Measurements from ENCODE around the gene ATP6V1A.
A peak's percentile ranks its signal among the peaks of the same experiment; 100 is the strongest.
"Not testable (repeated sequence)": the region's sequence is repeated elsewhere in the genome, so short reads cannot be mapped to it uniquely, and the experiment has no call there.

ATP6V1A gene

DNA sequence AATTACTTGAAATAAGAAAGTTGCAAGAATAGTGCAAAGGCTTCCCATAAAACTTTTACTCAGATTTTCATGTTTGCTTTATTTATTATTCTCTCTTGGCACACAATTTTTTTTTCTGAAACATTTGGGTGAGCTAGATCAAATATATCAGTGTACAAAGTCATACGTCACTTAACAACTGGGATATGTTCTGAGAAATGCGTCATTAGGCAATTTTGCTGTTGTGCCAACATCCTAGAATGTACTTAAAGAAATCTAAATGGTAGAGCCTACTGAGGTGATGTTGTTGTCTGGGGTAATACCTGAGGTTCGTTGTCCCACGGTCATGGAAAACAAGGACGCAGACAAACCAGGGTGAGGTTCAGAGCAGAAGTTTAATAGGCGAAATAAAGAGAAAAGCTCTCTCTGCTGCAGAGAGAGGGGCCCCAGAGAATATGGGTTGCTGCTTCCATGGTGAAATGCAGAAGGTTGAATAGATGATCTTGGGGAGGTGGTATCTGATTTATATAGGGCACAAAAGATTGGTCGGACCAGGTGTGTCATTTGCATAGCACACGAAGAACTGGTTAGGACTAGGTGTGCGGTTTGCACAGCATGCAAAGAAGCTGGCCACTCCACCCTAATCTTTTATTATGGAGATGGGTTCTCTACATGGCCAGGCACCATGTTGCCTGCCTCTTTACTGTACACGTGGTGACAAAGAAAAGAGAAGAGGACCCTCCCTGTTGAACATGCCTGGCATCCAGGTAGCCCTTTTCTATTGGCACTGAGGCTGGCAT, 82.9 kb downstream of the ATP6V1A start:
- no peak for DNase-seq (ENCODE audit: low read depth)

DNA sequence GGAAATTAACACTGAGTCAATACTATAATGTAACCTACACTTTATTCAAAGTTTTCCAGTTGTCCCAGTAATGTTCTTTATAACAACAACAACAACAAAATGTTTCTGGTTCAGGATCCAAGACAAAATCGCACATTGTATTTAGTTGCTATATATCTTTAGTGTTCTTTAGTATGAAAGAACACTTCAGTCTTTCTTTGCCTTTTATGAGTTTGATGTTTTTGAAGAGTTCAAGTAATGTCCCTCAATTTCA, 84.2 kb downstream of the ATP6V1A start:
- DNase-seq (ENCODE audit: low read depth) = no peak

DNA sequence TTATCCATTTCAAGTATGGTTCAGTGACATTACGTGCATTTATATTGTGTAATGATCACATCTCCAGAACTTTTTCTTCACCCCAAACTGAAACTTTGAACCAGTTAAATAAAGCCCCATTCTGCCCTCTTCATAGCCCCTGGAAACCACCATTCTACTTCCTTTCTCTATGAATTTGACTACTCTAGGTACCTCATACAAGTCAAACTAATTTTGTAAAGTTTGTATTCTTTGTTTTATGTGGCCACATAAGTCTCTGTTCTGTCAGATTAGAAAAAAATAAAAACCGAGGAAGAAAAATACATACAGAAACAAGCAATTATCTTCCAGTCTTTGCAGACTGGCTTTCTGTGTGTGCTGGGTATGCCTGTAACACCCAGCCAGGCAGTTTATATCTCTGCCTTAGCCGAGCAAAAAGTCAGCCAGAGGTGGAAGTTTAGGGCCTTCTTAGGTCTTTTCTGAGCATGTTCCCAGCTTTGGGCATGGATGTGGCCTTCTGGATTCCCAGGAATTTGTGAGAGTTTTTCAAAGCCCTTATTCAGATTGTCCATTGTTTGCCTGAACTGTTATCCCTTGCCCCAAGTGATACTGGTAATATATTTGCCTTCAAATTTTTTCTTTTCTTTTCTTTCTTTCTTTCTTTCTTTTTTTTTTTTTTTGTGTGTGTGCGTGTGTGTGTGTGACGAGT, 85.8 kb downstream of the ATP6V1A start:
- no peak for DNase-seq (ENCODE audit: low read depth)

DNA sequence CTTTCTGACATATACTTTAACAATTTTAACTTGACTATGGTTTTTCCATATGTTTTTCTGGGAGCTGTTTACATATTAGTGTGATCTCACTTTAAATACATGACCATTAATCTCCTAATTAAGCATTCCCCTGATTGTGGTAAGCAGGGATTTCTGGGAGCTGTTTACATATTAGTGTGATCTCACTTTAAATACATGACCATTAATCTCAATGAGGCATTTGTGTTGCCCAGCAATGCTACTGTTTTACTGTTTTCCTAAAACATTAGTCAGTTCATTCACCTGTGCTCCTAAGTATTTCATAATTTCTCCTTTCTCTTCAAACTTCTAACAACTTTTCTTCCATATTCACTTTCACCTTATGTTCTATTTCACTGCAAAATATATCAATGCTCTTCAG, 88.1 kb downstream of the ATP6V1A start:
- DNase-seq (ENCODE audit: low read depth) = no peak

DNA sequence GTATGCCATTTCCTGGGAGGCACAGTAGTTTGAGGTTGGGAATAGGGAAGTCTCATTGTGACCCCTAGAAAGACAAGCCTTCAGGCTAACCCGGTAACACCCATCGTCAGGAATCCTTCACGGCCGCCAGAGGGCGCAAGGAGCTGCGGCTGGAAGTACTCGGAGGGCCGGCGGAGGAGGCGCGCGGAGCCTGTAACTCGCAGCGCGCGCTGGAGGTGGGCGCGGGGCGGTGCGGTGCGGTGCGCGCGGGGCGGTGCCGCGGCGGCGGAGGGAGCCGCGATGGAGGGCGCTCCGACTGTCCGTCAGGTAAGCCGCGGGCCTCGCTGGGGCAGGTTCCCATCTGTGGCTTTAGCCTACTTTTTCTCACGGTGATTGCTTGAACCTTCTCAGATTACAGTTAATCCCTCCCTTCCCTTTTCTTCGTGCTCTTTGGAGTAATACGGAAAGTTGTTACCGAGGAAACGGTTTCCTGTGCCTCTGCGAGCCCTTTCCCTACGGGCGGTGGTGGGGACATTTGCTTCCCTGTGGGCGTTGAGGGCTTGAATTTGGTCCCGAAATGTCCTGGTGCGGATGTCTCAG, 91.9 kb downstream of the ATP6V1A start, which contains the start of gene GRAMD1C:
TSS of gene GRAMD1C (plus strand) at position 158 of the 579 bp plus-strand sequence. CDS start at position 280, 122 bp downstream.
- peak; percentile 54 for DNase-seq (ENCODE audit: low read depth)

DNA sequence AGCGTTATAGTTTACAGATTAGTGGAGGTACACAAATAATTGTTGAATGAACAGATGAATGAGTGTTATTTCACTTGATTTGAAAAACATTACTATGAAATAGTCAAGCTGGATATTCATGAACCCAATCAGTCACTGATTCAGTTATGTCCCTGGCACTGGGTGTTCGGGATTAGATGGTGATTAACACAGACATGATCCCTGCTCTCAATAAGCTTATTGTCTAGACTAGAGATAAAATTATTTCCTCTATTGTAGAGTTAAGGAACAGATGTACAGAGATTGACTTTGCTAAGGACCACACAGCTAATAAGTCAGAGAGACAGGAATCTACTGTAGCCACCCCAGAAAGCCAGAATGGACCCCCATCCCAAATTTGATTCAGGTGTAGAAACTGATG, 92.7 kb downstream of the ATP6V1A start:
- no peak for DNase-seq (ENCODE audit: low read depth)

DNA sequence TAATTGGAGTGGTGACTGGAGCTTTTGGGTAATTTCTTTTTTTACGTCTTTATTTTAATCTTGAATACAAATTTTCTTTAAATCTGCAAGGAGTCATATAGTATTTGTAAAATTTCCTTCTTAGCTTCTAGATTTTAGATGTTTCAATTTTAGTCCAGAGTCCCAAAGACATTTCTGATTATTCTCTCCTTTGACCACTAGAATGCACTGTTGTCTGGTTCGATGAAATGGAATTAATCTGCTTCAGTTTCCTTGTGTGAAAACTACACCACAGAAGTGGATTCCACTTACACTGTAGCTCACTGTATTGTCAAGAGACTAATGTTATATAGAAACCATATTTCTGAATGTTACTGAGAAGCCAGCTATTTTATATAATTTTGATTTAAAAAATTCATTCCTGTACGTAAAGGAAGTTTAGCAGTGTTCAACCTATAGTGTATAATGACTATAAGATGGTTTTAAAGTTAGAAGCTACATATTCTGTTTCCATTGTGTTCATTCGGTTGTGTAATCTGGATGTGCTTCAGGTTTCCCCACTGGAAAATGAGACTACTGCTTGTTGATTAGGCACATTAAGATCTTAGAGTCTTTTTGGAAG, 97.9 kb downstream of the ATP6V1A start:
- no peak for DNase-seq (ENCODE audit: low read depth)

DNA sequence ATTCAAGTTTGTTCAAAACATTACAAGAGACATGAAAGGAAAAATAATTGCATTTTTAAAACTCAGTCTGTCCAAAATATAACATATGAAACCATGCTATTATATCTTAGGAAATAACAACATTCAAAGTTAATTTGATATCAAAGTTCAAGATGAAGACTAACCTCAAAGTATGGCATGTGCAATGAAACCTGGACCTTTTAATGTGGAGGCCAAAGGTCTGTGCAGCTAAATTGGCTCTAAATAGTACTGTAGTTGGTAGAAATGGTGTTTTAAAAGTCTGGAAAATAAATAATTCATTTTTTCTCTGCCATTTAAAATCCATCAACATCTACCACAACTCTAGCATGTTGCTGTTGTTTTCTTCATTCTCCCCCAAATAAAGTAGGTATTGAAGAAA, 100.4 kb downstream of the ATP6V1A start:
- no peak for DNase-seq (ENCODE audit: low read depth)

DNA sequence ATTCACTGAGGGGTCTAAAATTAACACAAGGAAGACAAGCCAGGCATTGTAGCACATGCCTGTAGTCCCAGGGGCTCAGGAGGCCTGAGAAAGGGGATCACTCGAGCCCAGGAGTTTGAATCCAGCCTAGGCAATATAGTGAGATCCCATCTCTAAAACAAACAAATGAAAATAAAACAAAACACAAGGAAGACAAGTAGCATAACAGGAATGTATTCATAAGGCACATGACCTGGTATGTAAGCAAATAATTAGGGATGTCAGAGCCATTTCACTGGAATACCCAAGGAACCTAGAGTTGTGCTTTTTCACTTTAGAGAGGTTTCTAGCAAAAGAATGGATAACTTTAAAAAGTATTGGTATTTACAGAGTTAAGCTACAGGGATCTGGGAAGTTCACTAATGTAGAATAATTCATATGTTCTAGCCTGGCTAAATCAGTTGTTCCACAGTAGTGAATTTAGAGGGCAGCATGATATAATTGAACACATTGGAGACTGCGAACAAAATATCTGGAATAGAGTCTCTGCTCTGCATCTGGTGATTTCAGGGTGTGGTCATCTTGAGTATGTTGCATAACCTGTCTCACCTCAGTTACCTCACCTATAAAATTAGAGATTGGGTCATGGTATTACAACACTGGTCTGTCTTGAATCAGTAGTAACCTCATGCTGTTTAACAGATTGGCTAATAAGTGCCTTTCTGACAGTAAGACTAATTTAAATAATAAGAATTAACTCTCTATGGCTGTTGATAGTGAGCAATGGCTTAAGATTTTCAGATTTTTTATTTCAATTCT, 101.0 kb downstream of the ATP6V1A start:
- DNase-seq (ENCODE audit: low read depth) = no peak

DNA sequence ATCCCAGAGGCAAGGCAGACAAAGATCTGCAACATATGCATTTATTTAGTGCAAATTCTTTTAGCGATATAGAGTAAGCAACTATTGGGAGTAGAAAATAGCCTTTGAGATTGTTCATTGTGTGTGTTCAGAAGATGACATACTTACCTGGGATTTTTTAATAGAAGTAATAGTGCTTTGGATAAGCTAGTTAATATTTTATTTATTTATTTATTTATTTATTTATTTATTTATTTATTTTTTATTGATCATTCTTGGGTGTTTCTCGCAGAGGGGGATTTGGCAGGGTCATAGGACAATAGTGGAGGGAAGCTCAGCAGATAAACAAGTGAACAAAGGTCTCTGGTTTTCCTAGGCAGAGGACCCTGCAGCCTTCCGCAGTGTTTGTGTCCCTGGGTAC, 102.2 kb downstream of the ATP6V1A start:
- DNase-seq (ENCODE audit: low read depth) = not testable (repeated sequence)

DNA sequence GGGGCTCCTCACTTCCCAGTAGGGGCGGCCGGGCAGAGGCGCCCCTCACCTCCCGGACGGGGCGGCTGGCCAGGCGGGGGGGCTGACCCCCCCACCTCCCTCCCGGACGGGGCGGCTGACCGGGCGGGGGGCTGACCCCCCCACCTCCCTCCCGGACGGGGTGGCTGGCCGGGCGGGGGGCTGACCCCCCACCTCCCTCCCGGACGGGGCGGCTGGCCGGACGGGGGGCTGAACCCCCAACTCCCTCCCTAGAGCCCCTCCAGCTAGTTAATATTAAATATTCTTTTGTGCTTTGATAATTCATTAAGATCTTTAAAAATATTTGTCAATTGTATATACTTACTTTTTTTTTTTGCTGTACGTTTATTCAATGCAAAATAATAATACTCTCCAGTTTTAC, 103.0 kb downstream of the ATP6V1A start:
- not testable (repeated sequence) for DNase-seq (ENCODE audit: low read depth)

DNA sequence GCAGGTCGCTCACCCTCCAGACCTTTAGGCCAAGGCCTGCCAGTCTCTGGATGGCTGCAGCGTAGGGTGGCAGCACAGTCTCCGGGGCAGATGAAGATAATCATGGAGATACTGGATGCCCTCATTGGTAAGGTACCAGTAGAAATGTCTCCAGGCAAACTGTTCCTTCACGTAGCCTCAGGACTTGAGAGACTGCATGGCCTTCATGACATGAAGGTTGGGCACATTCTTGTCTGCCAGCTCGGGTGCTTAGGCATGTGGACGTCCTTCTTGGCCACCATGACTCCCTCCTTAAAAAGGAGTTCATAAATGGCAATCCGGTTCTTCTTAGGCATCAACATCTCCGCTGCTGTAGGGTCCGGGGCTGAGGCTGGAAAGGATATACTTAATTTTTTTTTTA, 103.6 kb downstream of the ATP6V1A start:
- DNase-seq (ENCODE audit: low read depth) = not testable (repeated sequence)

DNA sequence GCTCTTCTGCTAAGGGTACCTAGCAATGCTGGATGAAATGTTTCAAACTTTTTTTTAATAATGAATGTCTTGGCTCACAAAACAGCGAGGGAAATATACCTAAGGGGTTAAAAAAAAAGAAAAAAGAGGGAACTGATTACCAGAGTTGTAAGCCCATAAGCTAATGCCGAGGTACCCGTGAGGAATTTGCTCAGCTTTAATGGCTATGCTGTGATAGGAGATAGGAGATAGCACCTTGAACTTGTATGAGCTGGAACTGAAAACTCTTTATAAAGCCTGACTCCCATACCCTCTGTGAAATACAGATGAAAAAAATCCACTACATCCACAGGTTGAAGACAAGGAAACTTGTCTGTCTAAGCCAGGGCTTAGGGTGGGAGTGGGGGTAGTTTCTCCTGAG, 105.7 kb downstream of the ATP6V1A start:
- DNase-seq (ENCODE audit: low read depth) = no peak
